IPS DF 6.9 (cell line): Measurements from ENCODE around the gene CRISPLD2.
"Not testable (repeated sequence)": the region's sequence is repeated elsewhere in the genome, so short reads cannot be mapped to it uniquely, and the experiment has no call there.

ENCODE experiments used
- DNase-seq: peaks from one replicate; pipeline ENCODE4 v3.0.0-alpha.2; 2013; ENCODE audit warnings: low read depth, low spot score
- H3K27ac ChIP-seq: one replicate; pipeline ENCODE4 v1.5.1; 2013; ENCODE audit warnings: low read length, control low read depth
- H3K27me3 ChIP-seq: 2 replicates; pipeline ENCODE4 v1.6.1; 2013; ENCODE audit warnings: mild to moderate bottlenecking, low read length; ENCODE audit not compliant: control insufficient read depth, insufficient read depth
- H3K36me3 ChIP-seq: 2 replicates; pipeline ENCODE4 v1.6.1; 2013; ENCODE audit warnings: low read length; ENCODE audit not compliant: control insufficient read depth, insufficient read depth
- H3K4me1 ChIP-seq: 2 replicates; pipeline ENCODE4 v1.6.1; 2013; ENCODE audit warnings: low read length; ENCODE audit not compliant: control insufficient read depth, insufficient read depth
- H3K4me3 ChIP-seq: 2 replicates; pipeline ENCODE4 v1.5.1; 2013; ENCODE audit warnings: mild to moderate bottlenecking, low read length
- H3K9me3 ChIP-seq: 2 replicates; pipeline ENCODE4 v1.6.1; 2013; ENCODE audit warnings: low read length, inconsistent platforms; ENCODE audit not compliant: control insufficient read depth, insufficient read depth
- WGBS: extraction: QIAGEN DNeasy Blood & Tissue Kit; methylation state at CpG from one replicate; pipeline ENCODE4 v1.1.7; 2013; ENCODE audit warnings: mixed read lengths, missing lambda C conversion rate; ENCODE audit not compliant: insufficient read length, insufficient coverage; 5-methylcytosine and 5-hydroxymethylcytosine counted together

CRISPLD2 gene

GRCh38 chr16:84845496-84846002 is 25.8 kb downstream of the CRISPLD2 start:
- DNase-seq, result no peak
- H3K4me1 ChIP-seq, result peaks cover 14% of the 10 kb centered on the region
- H3K9me3 ChIP-seq, result no peaks in the 10 kb centered on the region
- no peaks in the 10 kb centered on the region for H3K36me3 ChIP-seq
- no peak overlapping the region for H3K4me3 ChIP-seq
- H3K27ac ChIP-seq, result no peak overlapping the region
- WGBS, result no CpG with 5 or more reads among the region's 14 CpGs
- no peaks in the 10 kb centered on the region; the same call in 1 of the 2 replicates for H3K27me3 ChIP-seq

- Histone ChIP-seq H3K9me3 (no peaks in the 10 kb centered on the region), H3K27ac (no peak overlapping the region), H3K4me1 (peaks cover 12% of the 10 kb centered on the region), H3K4me3 (no peak overlapping the region), H3K27me3 (no peaks in the 10 kb centered on the region; the same call in 1 of the 2 replicates), H3K36me3 (no peaks in the 10 kb centered on the region)
- WGBS, result no CpG with 5 or more reads among the region's 23 CpGs
- DNase-seq, result no peak
Observed at GRCh38 chr16:84847564-84848355, 28.0 kb downstream of the CRISPLD2 start.

- Histone ChIP-seq H3K4me1 (peaks cover 6% of the 10 kb centered on the region; the same call in 1 of the 2 replicates), H3K4me3 (no peak overlapping the region), H3K27ac (no peak overlapping the region), H3K27me3 (no peaks in the 10 kb centered on the region; the same call in 1 of the 2 replicates), H3K9me3 (no peaks in the 10 kb centered on the region), H3K36me3 (0 out of 2 replicates have a peak, but pooled peaks cover 3% of the 10 kb centered on the region)
- DNase-seq, result no peak
- WGBS, result no CpG with 5 or more reads among the region's 22 CpGs
Observed at GRCh38 chr16:84848986-84849634, 29.3 kb downstream of the CRISPLD2 start.

GRCh38 chr16:84849751-84850150 is 30.0 kb downstream of the CRISPLD2 start:
- no CpG with 5 or more reads among the region's 6 CpGs for WGBS
- no peak for DNase-seq
- H3K4me1 ChIP-seq, result peaks cover 4% of the 10 kb centered on the region; the same call in 1 of the 2 replicates
- H3K9me3 ChIP-seq, result no peaks in the 10 kb centered on the region
- H3K27me3 ChIP-seq, result no peaks in the 10 kb centered on the region; the same call in 1 of the 2 replicates
- H3K27ac ChIP-seq, result no peak overlapping the region
- H3K36me3 ChIP-seq, result 0 out of 2 replicates have a peak, but pooled peaks cover 3% of the 10 kb centered on the region
- H3K4me3 ChIP-seq, result no peak overlapping the region

- no peaks in the 10 kb centered on the region for H3K9me3 ChIP-seq
- H3K4me3 ChIP-seq, result no peak overlapping the region
- no peak overlapping the region for H3K27ac ChIP-seq
- no peaks in the 10 kb centered on the region for H3K27me3 ChIP-seq
- 0 out of 2 replicates have a peak, but pooled peaks cover 3% of the 10 kb centered on the region for H3K36me3 ChIP-seq
- no peaks in the 10 kb centered on the region for H3K4me1 ChIP-seq
- no peak for DNase-seq
- no CpG with 5 or more reads among the region's 6 CpGs for WGBS
Observed at GRCh38 chr16:84850714-84851113, 30.9 kb downstream of the CRISPLD2 start.

- Histone ChIP-seq H3K9me3 (no peaks in the 10 kb centered on the region), H3K4me1 (no peaks in the 10 kb centered on the region), H3K27me3 (no peaks in the 10 kb centered on the region), H3K4me3 (no peak overlapping the region), H3K36me3 (0 out of 2 replicates have a peak, but pooled peaks cover 3% of the 10 kb centered on the region), H3K27ac (no peak overlapping the region)
- no CpG with 5 or more reads among the region's 18 CpGs for WGBS
- DNase-seq, result no peak
Observed at GRCh38 chr16:84851192-84852127, 31.7 kb downstream of the CRISPLD2 start.

GRCh38 chr16:84853534-84853933 is 33.7 kb downstream of the CRISPLD2 start:
- Histone ChIP-seq H3K4me1 (no peaks in the 10 kb centered on the region), H3K27me3 (no peaks in the 10 kb centered on the region)

GRCh38 chr16:84854759-84855158 is 35.0 kb downstream of the CRISPLD2 start:
- H3K4me3 ChIP-seq, result no peak overlapping the region
- WGBS, result no CpG with 5 or more reads among the region's 11 CpGs
- H3K9me3 ChIP-seq, result no peaks in the 10 kb centered on the region
- no peak overlapping the region for H3K27ac ChIP-seq
- no peaks in the 10 kb centered on the region for H3K4me1 ChIP-seq
- no peak for DNase-seq
- 0 out of 2 replicates have a peak, but pooled peaks cover 3% of the 10 kb centered on the region for H3K36me3 ChIP-seq
- no peaks in the 10 kb centered on the region for H3K27me3 ChIP-seq

More at GRCh38 chr16:84853534-84853933, 33.7 kb downstream of the CRISPLD2 start:
- Histone ChIP-seq H3K36me3 (0 out of 2 replicates have a peak, but pooled peaks cover 3% of the 10 kb centered on the region), H3K9me3 (no peaks in the 10 kb centered on the region), H3K4me3 (no peak overlapping the region), H3K27ac (no peak overlapping the region)
- no peak for DNase-seq
- no CpG with 5 or more reads among the region's 16 CpGs for WGBS

- not testable (repeated sequence) for H3K4me3 ChIP-seq, H3K27me3 ChIP-seq, H3K36me3 ChIP-seq, H3K27ac ChIP-seq, H3K4me1 ChIP-seq, DNase-seq, H3K9me3 ChIP-seq
- WGBS, result 100% methylated on average over 1 of the region's 4 CpGs
Observed at GRCh38 chr16:84855435-84856202, 35.8 kb downstream of the CRISPLD2 start.
